Measurements from ENCODE around the gene PCAT7.
"Not testable (repeated sequence)": the region's sequence is repeated elsewhere in the genome, so short reads cannot be mapped to it uniquely, and the experiment has no call there.

PCAT7 gene

DNA sequence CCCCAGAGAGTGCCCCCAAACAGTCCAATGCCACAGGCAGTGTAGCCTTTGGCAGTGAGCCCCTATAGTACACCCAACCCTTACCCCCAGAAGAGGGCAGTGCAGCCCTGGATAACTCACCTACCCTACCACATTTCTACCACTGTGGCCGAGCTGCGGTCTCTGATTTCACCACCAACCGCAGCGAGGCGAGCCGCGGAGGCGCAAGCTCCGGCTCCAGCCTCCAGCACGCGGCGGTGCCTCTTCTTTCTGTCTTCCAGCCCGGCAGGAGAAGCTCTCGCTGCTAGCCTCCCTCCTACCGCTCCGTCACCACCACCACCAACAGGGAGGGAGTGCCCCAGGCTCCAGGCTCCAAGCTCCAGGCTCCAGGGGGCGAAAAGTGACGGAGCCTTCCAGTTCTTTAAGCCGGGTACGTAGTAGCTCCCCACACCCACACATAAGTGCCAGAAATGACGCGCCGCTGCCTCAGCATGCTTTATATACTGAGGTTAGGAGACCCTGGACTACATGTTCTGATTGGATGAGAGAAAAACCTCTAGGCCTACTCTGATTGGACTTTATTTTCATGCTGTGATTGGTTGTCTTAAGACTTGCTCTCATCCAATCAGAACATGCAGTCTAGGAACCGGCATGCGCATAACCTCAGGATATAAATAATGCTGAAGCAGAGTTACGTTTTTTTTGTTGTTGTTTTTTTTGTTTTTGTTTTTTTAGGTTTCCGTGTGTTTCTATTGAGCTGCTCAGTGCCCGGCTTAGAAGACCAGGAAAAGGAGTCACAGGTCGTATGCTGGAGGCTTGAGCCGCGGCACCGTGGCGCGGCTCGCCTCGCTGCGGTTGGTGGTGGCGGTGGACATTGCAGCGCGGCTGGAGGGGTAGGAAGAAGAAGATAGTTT lies at the start of gene PCAT7:
PCAT7 (plus strand) TSS at position 645 of the 893 bp plus-strand sequence.
- peak; percentile 1 for DNase-seq (ENCODE audit: low spot score)

DNA sequence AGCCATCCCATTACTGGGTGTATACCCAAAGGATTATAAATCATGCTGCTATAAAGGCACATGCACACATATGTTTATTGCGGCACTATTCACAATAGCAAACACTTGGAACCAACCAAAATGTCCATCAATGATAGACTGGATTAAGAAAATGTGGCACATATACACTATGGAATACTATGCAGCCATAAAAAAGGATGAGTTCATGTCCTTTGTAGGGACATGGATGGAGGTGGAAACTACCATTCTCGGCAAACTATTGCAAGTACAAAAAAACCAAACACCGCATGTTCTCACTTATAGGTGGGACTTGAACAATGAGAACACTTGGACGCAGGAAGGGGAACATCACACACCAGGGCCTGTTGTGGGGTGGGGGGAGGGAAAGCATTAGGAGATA lies 48.5 kb upstream of the PCAT7 start:
- DNase-seq (ENCODE audit: low spot score): not testable (repeated sequence)

DNA sequence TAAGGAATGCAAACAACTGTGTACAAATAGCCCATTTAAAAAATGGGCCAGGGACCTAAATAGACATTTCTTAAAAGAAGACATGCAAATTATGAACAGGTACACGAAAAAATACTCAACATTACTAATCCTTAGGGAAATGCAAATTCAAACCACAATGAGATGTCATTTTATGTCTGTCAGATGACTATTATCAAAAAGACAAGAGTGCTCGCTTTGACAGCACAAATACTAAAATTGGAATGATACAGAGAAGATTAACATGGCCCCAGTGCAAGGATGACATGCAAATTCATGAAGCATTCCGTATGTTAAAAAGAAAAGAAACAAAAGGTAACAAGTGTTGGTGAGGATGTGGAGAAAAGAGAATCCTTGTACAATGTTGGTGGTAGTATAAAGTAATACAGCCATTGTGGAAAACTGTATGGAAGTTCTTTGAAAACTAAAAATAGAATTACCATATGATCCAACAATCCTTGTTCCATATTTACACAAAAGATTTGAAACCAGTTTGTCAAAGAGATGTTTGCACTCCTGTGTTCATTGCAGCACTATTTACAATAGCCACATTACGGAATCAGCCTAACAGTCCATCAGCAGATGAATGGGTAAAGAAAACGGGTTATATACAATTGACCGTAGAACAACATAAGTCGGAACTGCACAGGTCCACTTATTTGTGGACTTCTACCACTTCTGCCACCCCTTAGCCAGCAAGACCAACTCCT lies 47.2 kb upstream of the PCAT7 start:
- DNase-seq (ENCODE audit: low spot score): no peak

DNA sequence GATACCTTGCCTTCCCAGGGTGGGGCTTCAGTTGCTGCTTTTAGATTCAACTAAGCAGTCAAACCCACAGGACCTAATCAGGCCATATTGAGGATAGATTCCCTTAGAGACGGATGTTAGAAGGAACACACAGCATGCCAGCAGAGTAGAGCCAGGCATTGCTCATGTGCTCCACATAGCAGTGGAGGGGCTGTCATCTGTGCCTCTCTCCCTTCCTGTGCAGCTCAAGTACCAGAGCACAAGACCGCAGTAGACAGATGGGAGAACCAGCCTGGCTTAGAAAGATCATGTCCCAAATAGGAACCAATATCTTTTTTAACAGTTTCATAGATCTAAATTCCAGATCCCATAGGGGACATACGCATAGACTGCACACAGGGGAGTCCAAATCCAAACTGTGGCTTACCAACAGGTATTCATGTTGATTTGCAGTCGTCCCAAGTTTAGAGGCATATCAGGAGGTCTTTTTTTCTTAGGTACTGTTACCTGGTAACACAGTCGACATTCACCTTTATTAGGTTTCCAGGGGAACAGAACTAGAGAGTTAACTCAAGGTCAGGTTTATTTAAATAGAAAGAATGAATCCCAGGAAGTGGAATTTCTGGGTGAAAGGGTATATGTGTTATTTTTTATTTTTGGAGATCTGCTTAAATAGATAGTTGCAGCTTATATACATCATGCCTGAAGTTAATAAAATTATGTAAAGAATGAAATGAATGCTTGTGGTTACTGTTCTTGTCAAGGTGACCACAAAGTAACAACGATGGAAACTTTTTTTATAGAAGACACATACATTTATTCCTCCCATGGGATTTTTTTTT lies 43.5 kb upstream of the PCAT7 start:
- DNase-seq (ENCODE audit: low spot score): no peak

DNA sequence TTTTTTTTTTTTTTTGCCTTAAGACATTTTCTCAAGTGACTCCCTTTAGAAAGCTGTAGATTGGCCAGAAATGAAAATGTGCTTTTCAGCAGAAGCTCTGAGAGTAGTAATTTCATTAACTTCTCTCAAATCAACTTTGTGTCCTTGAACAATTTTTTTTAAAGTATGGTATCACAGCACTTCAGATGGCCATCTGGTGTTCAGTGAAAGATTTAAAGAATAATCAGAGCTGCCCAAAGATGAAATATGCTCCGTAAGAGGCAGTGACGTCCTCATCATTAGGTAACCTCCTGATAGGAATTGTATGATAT lies 43.0 kb upstream of the PCAT7 start:
- DNase-seq (ENCODE audit: low spot score): no peak

DNA sequence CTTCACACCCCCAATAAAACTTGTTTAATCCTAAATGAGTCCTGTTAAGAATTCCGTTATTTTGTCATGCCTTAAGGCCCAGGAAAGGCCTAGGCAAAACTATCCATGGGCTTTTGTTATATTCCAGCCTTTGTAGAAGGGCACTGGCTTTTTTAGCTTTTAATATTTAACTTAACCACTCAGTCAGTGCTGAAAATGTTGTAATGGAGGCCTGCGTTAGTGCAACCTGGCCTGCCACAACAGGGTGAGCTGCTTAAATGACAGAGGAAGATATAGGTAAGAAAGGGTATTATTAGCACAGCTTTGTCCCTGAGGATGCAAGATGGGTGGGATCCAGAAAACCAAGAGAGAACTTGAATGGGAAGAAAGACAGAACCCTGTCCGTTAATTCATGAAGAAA lies 40.2 kb upstream of the PCAT7 start:
- DNase-seq (ENCODE audit: low spot score): no peak

DNA sequence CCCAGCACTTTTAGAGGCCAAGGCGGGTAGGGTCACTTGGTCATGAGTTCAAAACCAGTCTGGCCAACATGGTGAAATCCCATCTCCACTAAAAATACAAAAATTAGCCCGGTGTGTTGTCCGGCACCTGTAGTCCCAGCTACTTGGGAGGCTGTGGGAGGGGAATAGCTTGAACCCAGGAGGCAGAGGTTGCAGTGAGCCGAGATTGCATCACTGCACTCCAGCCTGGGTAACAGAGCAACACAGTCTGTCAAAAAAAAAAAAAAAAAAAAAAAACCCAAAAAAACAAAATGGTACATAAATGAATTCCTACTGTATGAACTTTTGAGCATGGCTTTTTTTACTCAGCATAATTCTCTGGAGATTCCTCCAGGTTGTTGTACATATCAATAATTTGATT lies 37.6 kb upstream of the PCAT7 start:
- no peak for DNase-seq (ENCODE audit: low spot score)

DNA sequence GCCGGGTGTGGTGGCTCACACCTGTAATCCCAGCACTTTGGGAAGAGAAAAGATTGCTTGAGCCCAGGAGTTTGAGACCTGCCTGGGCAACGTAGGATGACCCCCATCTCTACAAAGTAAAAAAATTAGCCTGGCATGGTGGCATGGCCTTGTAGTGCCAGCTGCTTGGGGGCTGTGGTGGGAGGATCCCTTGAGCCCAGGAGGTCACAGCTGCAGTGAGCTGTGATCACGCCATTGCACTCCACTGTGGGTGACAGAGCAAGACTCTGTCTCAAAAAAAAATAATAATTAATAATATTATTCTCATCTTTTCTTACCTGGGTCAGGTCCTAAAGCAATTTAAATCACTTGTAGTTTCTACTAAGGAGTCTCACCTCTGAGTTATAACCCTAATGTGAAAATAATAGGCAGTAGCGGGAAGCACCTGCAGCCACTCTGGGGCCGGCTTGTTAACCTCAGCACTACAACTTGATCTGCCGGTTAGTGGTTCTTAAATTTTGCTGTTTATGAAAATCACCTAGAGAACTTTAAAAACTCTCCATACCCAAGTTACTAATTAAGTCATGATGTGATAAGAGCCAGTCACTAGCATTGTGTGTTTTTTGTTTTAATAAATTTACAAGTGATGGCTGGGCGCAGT lies 29.4 kb upstream of the PCAT7 start:
- DNase-seq (ENCODE audit: low spot score): no peak

DNA sequence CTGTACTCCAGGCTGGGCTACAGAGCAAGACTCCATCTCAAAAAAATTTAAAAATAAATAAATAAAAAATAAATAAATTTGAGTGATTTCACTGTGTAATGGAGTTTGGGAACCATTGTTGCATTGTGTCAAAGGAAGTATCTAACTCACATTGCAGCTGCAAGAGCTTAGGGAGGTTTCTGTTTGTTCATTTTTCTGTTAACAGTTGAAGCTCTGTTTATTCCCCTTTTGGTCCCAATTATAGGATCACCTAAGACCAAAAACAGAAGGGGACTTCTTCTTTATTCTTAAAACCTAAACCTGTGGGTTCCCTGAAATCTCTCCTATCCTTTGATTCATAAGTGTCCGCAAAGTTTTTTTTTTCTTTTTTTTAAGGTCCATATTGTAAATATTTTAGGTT lies 28.6 kb upstream of the PCAT7 start:
- DNase-seq (ENCODE audit: low spot score): no peak

DNA sequence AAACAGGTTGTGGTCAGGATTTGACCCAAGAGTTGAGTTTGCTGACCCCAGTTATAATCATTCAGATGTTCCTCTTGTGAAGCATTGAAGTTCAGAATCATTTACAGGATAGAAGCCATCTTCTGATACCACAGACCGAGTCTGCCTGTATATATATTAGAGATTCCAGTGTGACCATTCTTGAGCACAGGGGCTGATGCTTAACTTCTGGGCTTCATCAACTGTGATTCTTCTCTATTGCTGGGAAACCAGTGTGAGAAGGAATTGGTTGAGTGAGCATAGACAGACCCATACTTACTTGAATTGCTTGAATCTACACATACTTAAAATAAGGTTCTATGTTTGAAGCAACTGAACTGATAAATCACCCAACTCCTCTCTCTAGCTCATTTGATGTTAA lies 27.9 kb upstream of the PCAT7 start:
- DNase-seq (ENCODE audit: low spot score): no peak

DNA sequence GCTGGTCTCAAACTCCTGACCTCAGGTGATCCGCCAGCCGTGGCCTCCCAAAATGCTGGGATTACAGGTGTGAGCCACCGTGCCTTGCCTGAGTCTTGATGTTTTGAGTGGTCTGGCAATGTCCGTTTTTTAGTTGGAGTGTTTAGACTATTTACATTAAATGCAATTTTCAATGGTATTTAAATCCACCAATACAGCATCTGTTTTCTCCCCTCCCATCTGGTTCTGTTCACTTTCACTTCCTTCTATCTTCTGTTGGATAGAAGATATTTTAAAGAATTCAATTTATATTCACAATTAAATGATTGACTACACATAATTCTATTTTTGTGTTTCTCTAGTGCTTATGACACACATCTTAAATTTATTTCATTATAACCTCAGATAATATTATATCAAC lies 26.0 kb upstream of the PCAT7 start:
- DNase-seq (ENCODE audit: low spot score): no peak

DNA sequence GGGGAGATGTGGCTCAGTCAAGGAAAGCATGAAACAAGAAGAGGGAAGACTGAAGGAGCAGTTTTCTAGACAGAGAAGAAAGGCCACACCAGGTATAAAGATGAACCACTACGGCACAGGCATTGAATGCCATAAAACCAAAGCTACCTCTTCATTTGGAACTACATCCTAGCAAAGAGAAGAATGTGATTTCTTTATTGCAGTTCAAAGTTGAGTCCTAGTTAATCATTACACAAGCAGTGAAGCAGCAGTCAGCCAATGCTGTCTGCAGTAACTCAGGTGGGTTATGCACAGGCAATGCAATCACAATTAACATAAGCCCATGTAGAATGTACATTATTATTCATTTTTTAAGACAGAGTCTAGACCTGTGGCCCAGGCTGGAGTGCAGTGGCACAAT lies 21.7 kb upstream of the PCAT7 start:
- no peak for DNase-seq (ENCODE audit: low spot score)

DNA sequence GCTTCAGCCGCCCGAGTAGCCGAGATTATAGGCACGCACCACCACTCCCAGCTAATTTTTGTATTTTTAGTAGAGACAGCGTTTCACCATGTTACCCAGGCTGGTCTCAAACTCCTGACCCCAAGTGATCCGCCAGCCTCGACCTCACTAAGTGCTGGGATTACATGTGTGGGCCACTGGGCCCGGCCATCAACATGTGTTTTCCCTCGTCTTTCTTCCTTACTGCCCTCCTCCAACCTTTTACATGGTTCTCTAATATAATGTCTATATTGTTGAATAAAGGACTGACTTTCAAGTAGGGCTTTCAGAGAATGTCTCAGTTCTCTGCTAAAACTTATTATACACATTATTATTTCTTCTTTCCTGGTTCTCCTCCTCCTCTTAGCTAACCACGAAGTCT lies 21.3 kb upstream of the PCAT7 start:
- no peak for DNase-seq (ENCODE audit: low spot score)

DNA sequence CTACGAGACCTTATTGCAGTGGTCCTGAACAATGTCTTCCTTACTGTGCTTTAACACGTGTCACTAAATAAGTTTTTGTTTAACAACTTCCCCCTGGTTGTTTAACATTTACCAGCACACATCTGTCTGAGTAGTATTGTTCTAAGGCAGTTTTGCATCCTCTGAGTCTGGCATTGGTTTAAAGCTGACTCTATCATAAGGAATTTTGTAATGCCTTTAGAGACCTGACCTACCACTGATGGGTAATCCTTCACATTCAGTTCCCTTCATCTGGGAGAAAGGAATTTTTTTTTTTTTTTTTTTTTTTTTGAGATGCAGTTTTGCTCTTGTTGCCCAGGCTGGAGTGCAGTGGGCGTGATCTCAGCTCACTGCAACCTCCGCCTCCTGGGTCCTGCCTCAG lies 20.0 kb upstream of the PCAT7 start:
- no peak for DNase-seq (ENCODE audit: low spot score)

DNA sequence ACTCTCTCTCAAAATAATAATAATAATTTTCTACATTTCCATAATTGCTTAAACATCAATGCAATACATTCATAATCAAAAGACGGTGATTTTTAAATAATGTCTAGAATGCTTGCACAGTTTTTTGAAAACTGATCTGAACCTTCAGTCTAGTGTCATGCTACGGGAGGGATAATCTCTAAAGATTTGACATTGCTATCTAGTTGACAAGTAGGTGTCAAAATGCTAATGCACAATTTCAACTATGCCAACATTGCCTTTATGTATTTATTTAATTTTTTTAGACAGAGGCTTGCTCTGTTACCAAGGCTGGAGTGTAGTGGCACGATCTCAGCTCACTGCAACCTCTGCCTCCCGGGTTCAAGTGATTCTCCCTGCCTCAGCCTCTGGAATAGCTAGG lies 16.0 kb upstream of the PCAT7 start:
- no peak for DNase-seq (ENCODE audit: low spot score)

DNA sequence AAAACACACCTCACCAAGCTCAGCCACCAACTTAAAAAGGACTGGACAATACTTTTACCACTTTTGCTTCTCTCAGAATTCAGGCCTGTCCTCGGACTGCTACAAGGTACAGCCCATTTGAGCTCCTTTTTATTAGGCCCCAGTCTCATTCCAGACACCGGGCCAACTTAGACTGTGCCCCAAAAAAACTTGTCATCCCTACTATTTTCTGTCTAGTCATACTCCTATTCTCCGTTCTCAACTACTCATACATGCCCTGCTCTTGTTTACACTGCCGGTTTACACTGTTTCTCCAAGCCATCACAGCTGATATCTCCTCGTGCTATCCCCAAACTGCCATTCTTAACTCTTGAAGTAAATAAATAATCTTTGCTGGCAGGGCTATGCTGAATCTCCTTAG lies 10.5 kb upstream of the PCAT7 start:
- not testable (repeated sequence) for DNase-seq (ENCODE audit: low spot score)

DNA sequence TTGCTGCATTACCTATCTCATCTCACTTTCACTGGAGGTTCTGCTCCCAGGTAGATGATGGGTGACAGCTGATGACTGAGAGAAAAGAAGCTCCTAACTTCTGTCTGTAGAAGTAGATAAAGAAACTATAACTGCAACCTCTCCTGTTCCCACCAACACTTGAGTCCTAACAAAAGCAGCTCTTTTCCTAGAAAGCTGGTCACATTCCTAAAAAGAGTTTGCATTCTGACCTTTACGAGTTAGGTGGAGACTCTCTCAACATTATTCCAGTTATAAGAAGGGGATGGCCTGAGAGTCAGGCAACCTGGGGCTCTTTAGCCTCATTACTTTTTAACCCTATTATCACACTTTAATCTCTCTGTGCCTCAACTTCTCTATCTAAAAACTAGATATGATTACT lies 8.9 kb upstream of the PCAT7 start:
- no peak for DNase-seq (ENCODE audit: low spot score)

DNA sequence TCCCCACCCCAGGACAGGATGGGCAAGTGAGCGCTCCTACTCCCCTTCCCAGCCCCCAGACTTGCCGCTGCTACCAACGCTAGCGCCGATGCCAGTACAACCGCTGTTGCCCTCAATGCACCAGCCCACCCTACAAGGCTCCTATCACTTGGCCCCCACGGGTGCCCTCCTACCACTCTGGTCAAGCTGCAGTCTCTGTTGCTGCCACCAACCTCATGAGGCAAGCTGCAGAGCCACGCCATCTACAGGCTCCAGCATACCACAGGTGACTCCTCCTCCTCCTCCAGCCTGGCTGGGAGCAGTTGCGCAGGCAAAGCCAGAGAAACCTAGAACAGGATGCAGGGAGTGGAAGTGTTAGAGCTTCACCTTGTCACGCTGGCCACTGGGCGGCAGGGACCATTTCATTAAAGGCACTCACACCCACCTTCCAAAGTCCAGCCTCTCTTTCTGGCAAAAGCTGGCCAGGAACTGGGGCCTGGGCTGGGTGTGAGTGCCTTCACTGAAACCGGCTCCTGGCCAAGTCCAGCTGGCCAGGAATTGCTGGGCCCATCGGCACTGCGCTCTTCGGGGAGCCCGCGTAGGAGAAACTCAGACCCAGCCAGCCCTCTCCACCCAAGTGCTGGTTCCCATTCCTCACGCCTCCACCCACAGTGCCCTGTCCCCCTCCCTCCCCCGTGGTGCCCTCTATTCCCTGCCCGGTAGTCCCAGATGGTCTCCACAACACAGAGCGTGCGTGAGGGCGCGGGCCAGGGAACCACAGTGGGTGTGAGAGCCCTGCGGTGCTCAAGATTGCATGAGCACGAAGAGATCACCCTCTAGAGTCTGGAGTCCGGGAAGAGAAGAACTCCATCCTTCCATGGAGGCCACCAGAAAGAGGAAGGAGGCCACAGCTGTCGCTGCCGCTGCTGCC lies 1.6 kb upstream of the PCAT7 start:
- DNase-seq (ENCODE audit: low spot score): no peak

DNA sequence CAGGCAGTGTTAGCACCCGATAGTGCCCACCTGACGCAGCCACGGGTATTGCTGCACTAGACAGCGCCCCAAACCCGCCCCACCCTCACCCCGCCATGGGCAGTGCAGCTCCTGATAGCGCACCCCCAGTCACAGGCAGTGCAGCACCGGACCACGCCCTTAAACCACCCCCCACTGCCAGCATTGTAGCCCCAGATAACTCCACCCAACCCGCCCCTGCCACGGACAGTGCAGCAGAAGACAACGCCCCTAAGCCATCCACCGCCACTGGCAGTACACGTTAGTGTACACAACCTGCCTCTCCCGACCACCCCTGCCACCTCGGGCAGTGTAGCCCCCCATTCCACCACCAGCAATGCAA lies 825 bp upstream of the PCAT7 start:
- DNase-seq (ENCODE audit: low spot score): no peak

DNA sequence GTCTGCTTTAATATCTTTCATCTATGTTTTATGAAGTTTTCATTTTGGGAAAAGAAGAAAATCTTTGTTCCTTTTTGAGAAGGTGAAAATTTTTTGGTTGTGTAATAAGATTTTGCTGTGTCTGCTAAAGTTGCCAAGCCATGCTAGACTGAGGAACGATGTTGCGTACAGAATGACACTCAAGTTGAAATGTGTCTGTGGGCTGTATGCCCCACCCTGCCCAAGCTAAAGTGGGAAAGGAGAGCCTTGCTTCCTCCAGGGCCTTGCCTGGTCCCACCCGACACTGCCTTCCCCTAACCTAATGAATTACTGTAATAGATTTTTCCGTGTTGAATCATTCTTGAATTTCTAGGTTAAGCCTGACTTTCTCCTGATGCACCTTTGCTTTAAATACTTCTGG lies 2.5 kb downstream of the PCAT7 start:
- no peak for DNase-seq (ENCODE audit: low spot score)

DNA sequence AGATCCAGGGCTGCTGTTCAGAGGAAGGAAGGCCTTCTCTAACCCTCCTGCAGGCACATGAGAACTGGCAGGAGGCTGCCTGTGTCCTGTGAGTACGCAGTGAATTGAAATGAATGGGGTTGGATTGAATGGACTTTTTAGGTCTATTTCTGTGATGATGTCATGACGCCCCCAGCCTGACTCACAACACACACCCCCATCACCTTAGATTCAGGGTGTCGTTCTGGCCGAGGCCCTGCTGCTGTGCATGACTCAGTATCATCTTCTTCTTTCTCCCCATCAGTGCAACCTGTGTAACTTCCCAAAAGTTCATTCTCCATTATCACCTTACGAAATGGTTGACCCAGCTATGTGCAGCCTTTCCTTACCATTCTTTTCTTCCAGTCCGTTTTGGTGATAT lies 5.4 kb downstream of the PCAT7 start:
- no peak for DNase-seq (ENCODE audit: low spot score)
